ENCODE data around the gene C14orf119.

The C14orf119 gene

DNA sequence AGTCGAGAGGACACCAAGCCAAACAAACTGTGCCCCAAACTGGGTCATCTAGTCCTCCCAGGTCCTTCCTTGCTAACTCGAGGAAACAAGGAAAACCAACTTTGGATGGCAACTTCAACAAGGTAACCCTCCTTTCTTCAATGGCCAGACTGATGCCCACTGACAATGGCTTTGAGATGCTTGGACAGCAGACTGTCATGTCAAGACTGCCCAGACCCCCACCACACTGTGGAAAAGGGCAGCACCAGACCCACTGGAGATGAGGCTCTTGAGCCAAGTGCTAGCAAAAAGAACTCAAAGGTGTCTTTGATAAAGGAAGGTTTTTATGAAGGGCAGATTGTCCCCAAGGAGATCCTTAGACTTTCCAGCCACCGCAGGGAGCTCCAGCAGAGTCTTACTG, 28.9 kb upstream of the C14orf119 start:
- no peaks in the 10 kb centered on the region for H3K27me3 ChIP-seq (ENCODE audit: insufficient read depth, insufficient read length)
- H3K9ac ChIP-seq (ENCODE audit: insufficient read length, low read depth), result no peak overlapping the region
- DNase-seq (ENCODE audit: low read depth, low spot score), result no peak
- no peak overlapping the region for H3K4me3 ChIP-seq (ENCODE audit: insufficient read length, low read depth)
- H3K36me3 ChIP-seq (ENCODE audit: insufficient read depth, insufficient read length, low read length), result peaks cover 84% of the 10 kb centered on the region
- TF ChIP-seq YY1 (IDR thresholded peaks at IDR 0.05; ENCODE audit: insufficient read depth, insufficient read length), result no peak
- no peak for TF ChIP-seq SUZ12 (IDR thresholded peaks at IDR 0.05; ENCODE audit: extremely low read depth, insufficient read depth, insufficient read length)
- no peak for TF ChIP-seq ZNF274 (IDR thresholded peaks at IDR 0.05; ENCODE audit: low read depth, low read length)
- H3K4me1 ChIP-seq (ENCODE audit: insufficient read depth, insufficient read length), result peaks cover 26% of the 10 kb centered on the region
- H3K9me3 ChIP-seq (ENCODE audit: insufficient read depth, low read length), result no peaks in the 10 kb centered on the region

DNA sequence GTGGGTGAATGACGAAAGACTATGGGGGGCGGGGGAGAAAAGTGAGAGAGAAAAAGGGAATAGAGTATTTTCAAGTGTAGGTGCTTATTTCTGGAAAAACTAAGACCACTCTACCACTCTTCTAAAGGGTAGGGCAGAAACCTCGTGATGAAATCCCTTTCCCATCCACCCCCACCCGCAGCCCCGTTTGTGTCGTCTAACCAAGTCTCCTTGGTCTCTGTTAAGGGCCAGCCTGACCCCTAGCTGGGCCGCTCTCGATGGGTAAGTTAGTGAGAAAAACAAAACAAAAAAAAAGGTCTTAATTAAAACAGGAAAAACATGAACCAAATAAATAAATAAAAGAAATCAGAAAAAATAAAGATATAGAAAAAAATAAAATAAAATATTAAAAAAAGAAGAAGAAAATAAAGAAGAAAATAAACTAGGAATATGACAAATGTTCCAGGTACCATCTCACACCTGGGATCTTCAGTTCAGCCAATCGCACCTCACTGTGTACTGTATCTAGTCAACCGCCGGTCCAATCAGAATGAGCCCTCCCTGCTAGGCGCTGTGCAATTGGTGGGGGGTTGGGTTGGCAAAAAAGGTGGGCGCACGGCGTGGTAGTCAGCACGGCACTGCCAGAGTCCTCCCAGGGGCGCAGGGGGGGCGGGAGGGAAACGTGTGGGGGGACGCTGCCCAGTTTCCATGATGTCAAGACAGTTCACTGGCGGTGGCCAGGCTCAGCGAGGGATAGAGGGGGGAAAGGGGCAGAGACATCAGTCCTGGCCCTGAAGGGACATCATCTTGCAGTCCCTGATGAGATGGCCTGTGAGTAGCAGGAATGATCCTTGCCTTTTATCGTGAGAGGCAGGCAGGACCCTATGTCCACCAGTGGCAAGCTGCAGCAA, 28.2 kb upstream of the C14orf119 start:
- Histone ChIP-seq H3K4me1 (ENCODE audit: insufficient read depth, insufficient read length) (peaks cover 29% of the 10 kb centered on the region), H3K36me3 (ENCODE audit: insufficient read depth, insufficient read length, low read length) (peaks cover 79% of the 10 kb centered on the region), H3K9ac (ENCODE audit: insufficient read length, low read depth) (no peak overlapping the region), H3K4me3 (ENCODE audit: insufficient read length, low read depth) (no peak overlapping the region), H3K9me3 (ENCODE audit: insufficient read depth, low read length) (no peaks in the 10 kb centered on the region), H3K27me3 (ENCODE audit: insufficient read depth, insufficient read length) (no peaks in the 10 kb centered on the region)
- TF ChIP-seq SUZ12 (IDR thresholded peaks at IDR 0.05; ENCODE audit: extremely low read depth, insufficient read depth, insufficient read length) (no peak), YY1 (IDR thresholded peaks at IDR 0.05; ENCODE audit: insufficient read depth, insufficient read length) (no peak), ZNF274 (IDR thresholded peaks at IDR 0.05; ENCODE audit: low read depth, low read length) (no peak)
- no peak for DNase-seq (ENCODE audit: low read depth, low spot score)

DNA sequence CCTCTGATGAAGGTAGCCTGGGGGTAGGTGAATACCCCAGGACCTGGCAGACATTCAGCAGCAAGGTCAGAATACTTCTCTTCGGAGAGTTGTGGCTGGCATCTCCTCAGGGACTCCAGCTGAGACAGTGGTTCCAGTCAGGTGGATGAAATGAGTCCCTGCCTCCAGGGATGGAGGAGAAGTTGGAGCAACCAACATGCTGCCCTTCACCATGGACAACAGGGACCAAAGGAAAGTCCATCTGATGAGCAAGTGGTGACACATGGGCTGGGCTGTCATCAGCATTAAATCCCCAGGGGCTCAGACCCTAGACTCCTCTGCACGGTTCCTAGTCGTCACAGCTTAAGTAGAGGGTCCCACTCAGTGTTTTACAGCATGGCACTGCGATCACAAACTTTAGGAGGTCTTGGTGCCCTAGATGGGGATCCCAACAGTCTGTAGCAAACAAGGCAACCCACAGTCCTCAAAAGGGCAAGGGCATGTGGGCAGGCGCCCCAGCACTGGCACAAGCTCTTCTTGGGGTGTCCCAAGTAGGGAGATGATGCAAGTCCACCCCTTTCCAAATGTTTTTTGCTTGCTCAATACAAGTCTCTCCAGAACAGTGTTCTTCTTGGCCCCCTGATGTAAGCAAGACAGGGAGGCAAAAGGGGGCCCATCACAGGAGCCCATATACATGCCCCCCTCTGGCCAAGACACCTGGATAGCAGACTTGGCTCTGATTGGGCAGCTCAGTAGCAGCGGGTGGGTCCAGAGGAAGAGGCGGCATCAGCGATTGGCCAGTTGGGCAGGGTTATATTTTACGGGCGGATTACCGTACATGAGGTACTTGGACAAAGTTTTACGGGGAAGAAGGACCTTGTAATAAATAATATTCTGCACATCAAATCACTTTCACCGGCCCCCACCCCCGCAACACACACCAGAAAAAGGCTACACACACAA, 27.2 kb upstream of the C14orf119 start:
- H3K9ac ChIP-seq (ENCODE audit: insufficient read length, low read depth), result no peak overlapping the region
- TF ChIP-seq YY1 (IDR thresholded peaks at IDR 0.05; ENCODE audit: insufficient read depth, insufficient read length) (no peak), ZNF274 (IDR thresholded peaks at IDR 0.05; ENCODE audit: low read depth, low read length) (no peak), SUZ12 (IDR thresholded peaks at IDR 0.05; ENCODE audit: extremely low read depth, insufficient read depth, insufficient read length) (no peak)
- H3K4me3 ChIP-seq (ENCODE audit: insufficient read length, low read depth), result no peak overlapping the region
- no peak for DNase-seq (ENCODE audit: low read depth, low spot score)
- no peaks in the 10 kb centered on the region for H3K9me3 ChIP-seq (ENCODE audit: insufficient read depth, low read length)
- peaks cover 24% of the 10 kb centered on the region for H3K4me1 ChIP-seq (ENCODE audit: insufficient read depth, insufficient read length)
- H3K36me3 ChIP-seq (ENCODE audit: insufficient read depth, insufficient read length, low read length), result peaks cover 78% of the 10 kb centered on the region
- H3K27me3 ChIP-seq (ENCODE audit: insufficient read depth, insufficient read length), result no peaks in the 10 kb centered on the region

DNA sequence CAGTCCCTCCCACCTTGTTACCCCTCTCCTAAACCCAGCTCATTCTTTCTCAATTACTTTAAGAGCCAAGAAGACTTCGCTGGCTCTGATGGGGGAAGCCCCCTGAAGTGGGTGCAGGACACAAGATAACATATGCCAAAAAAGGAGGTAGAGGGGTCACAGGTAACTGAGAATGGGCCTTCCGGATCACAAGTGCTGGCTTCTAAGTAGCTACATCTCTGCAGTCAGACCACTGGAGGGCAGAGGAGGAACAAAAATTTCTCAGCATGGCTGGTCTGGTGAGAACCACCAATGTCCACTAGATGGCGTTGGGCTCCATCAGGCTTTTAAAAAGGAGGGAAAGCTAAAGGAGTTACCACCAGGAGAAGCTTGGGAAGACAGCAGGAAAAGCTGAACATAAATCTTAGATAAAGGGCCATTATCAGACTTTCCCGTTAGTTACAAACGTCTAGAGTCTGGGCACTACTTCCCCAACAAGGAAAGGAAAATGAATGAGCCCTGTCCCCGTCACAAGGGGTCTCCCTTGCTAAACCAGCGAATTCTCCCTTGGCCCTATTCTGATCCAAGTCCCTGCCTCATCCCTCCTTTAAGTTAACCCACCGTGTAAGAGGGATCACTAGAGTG, 26.4 kb upstream of the C14orf119 start:
- DNase-seq (ENCODE audit: low read depth, low spot score), result peak; percentile 72
- Histone ChIP-seq H3K4me1 (ENCODE audit: insufficient read depth, insufficient read length) (peaks cover 24% of the 10 kb centered on the region), H3K27me3 (ENCODE audit: insufficient read depth, insufficient read length) (no peaks in the 10 kb centered on the region), H3K9ac (ENCODE audit: insufficient read length, low read depth) (peak overlapping the region; percentile 27), H3K9me3 (ENCODE audit: insufficient read depth, low read length) (no peaks in the 10 kb centered on the region), H3K36me3 (ENCODE audit: insufficient read depth, insufficient read length, low read length) (peaks cover 77% of the 10 kb centered on the region), H3K4me3 (ENCODE audit: insufficient read length, low read depth) (no peak overlapping the region)
- TF ChIP-seq SUZ12 (IDR thresholded peaks at IDR 0.05; ENCODE audit: extremely low read depth, insufficient read depth, insufficient read length) (no peak), YY1 (IDR thresholded peaks at IDR 0.05; ENCODE audit: insufficient read depth, insufficient read length) (no peak), ZNF274 (IDR thresholded peaks at IDR 0.05; ENCODE audit: low read depth, low read length) (no peak)

DNA sequence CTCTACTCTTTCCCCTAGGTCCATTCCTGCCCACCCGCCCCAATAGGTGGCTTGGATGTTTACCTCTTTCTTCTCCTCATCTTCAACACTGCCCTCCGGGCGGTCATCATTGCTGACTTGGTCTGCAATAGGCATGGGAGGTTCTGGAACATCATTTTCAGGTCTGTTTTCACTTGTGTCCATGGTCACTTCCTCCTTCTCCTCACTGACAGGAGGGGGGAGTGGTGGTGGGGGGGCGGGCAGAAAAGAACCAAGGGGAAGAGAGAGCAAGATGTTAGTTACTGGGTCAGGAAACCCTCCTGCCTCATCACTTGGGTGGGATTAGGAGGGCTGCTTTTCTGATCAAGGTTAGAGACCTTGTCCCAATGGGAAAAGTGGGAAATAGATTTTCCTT, 25.9 kb upstream of the C14orf119 start:
- Histone ChIP-seq H3K9ac (ENCODE audit: insufficient read length, low read depth) (peak overlapping the region; percentile 27), H3K36me3 (ENCODE audit: insufficient read depth, insufficient read length, low read length) (peaks cover 77% of the 10 kb centered on the region), H3K4me3 (ENCODE audit: insufficient read length, low read depth) (peak overlapping the region; percentile 15), H3K4me1 (ENCODE audit: insufficient read depth, insufficient read length) (peaks cover 24% of the 10 kb centered on the region), H3K27me3 (ENCODE audit: insufficient read depth, insufficient read length) (no peaks in the 10 kb centered on the region), H3K9me3 (ENCODE audit: insufficient read depth, low read length) (no peaks in the 10 kb centered on the region)
- TF ChIP-seq YY1 (IDR thresholded peaks at IDR 0.05; ENCODE audit: insufficient read depth, insufficient read length) (no peak), ZNF274 (IDR thresholded peaks at IDR 0.05; ENCODE audit: low read depth, low read length) (no peak), SUZ12 (IDR thresholded peaks at IDR 0.05; ENCODE audit: extremely low read depth, insufficient read depth, insufficient read length) (no peak)
- DNase-seq (ENCODE audit: low read depth, low spot score), result no peak

DNA sequence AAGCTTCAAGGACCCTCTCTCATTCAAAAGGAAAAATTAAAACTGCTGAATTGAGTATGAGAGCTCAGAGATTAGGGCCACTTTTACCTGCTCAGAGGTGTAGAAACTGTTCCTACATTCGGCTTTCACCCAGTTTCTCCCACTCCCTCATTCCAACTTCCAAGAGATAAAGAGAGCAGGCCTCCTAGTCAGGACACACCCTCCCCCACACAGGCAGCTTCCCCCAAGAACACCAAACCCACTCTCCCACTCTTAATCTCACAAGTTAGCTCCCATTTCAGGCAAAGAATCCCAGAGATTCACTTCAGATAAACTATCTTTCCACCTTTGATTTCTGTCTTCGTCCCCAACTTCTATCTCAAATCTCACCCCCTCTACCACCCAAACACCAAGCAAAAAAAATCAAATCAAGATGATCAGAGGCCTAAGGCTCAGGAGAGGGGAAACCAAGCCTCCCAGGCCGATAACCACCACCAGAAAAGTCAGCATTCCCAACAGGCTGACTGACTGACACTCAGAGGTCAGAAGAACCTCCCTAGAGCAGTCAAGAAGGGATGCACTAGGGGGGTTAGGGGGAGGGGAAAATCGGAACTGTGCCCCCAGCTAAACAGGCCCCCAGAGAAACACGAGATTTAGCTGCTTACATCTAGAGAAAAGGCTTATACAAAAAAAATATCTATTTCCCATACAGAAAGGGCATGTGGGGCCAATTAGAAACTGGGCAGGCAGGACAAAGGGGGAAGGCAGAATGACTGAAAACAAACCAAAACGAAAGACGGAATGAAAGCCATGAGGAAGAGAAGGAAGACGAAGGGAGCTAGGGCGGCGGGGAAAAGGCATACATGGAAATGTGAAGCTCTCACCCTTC, 24.8 kb upstream of the C14orf119 start:
- DNase-seq (ENCODE audit: low read depth, low spot score), result no peak
- Histone ChIP-seq H3K9ac (ENCODE audit: insufficient read length, low read depth) (peak overlapping the region; percentile 91), H3K4me1 (ENCODE audit: insufficient read depth, insufficient read length) (peaks cover 24% of the 10 kb centered on the region), H3K9me3 (ENCODE audit: insufficient read depth, low read length) (no peaks in the 10 kb centered on the region), H3K4me3 (ENCODE audit: insufficient read length, low read depth) (peak overlapping the region; percentile 84), H3K36me3 (ENCODE audit: insufficient read depth, insufficient read length, low read length) (peaks cover 76% of the 10 kb centered on the region), H3K27me3 (ENCODE audit: insufficient read depth, insufficient read length) (no peaks in the 10 kb centered on the region)
- no peak for TF ChIP-seq ZNF274 (IDR thresholded peaks at IDR 0.05; ENCODE audit: low read depth, low read length)
- no peak for TF ChIP-seq YY1 (IDR thresholded peaks at IDR 0.05; ENCODE audit: insufficient read depth, insufficient read length)
- no peak for TF ChIP-seq SUZ12 (IDR thresholded peaks at IDR 0.05; ENCODE audit: extremely low read depth, insufficient read depth, insufficient read length)

Measured in NT2/D1 (cell line).